ENCODE data around the gene DVL2.

DVL2 gene

GRCh38 chr17:7237266-7237760, 3.0 kb upstream of the DVL2 start:
- DNase-seq, result no peak

- DNase-seq, result no peak
Measured at GRCh38 chr17:7236808-7237207, 2.5 kb upstream of the DVL2 start.

- DNase-seq, result no peak
Measured at GRCh38 chr17:7235693-7236665, 1.7 kb upstream of the DVL2 start.

GRCh38 chr17:7233701-7234082, 625 bp downstream of the DVL2 start:
- no peak for DNase-seq

GRCh38 chr17:7232114-7232513, 2.2 kb downstream of the DVL2 start:
- no peak for DNase-seq

GRCh38 chr17:7229504-7229903, 4.8 kb downstream of the DVL2 start:
- DNase-seq, result no peak

- DNase-seq, result no peak
Measured at GRCh38 chr17:7228920-7229319, 5.4 kb downstream of the DVL2 start.

- DNase-seq, result no peak
Measured at GRCh38 chr17:7226721-7227710, 7.3 kb downstream of the DVL2 start.

GRCh38 chr17:7225711-7226331, 8.5 kb downstream of the DVL2 start:
- no peak for DNase-seq

GRCh38 chr17:7224661-7225111, 9.6 kb downstream of the DVL2 start:
- DNase-seq, result no peak

- no peak for DNase-seq
Measured at GRCh38 chr17:7224110-7224509, 10.2 kb downstream of the DVL2 start.

GRCh38 chr17:7223375-7223774, 10.9 kb downstream of the DVL2 start:
- DNase-seq, result no peak

GRCh38 chr17:7222972-7223292, 11.4 kb downstream of the DVL2 start:
- no peak for DNase-seq

- no peak for DNase-seq
Measured at GRCh38 chr17:7222093-7222971, 12.0 kb downstream of the DVL2 start.

GRCh38 chr17:7221278-7222092, 12.8 kb downstream of the DVL2 start:
- DNase-seq, result no peak

- DNase-seq, result no peak
Measured at GRCh38 chr17:7220593-7221277, 13.6 kb downstream of the DVL2 start.

- DNase-seq, result peak; percentile 53
Measured at GRCh38 chr17:7219812-7220592, 14.3 kb downstream of the DVL2 start, which contains the start of the genes ACADVL and DLG4. Gene ACADVL (plus strand): TSS chr17:7219938. CDS start chr17:7219985, 47 bp downstream. Gene DLG4 (minus strand): TSS chr17:7219836.

- no peak for DNase-seq
Measured at GRCh38 chr17:7219229-7219811, 15.0 kb downstream of the DVL2 start.

- DNase-seq, result no peak
Measured at GRCh38 chr17:7218758-7219157, 15.6 kb downstream of the DVL2 start.

Measured in NCI-H1436 (cell line).